SK-N-SH treated with all-trans-retinoic acid at 6 μM for 48 hours (cell line): Measurements from ENCODE around the gene EGFLAM.

Source experiments
- ATAC-seq: fragments of 200-7000 bp; cut with Tn5 transposase; 3 replicates; pipeline ENCODE4 v1.9.1; 2020; ENCODE audit warnings: mild to moderate bottlenecking, moderate library complexity
- BACH2 ChIP-seq: fragments of 250-450 bp; sonication (Bioruptor Pico); IDR thresholded peaks from 2 replicates; pipeline ENCODE4 v1.9.0; 2021; ENCODE audit warnings: mild to moderate bottlenecking, borderline replicate concordance
- CSDC2 ChIP-seq: fragments of 250-450 bp; sonication (Bioruptor Pico); IDR thresholded peaks from 2 replicates; pipeline ENCODE4 v1.5.0; 2020; ENCODE audit warnings: mild to moderate bottlenecking, moderate library complexity
- ESRRG ChIP-seq: fragments of 250-450 bp; sonication (Bioruptor Pico); IDR thresholded peaks from 2 replicates; pipeline ENCODE4 v1.6.1; 2021; ENCODE audit warnings: mild to moderate bottlenecking
- GLIS3 ChIP-seq: fragments of 250-450 bp; sonication (Bioruptor Pico); IDR thresholded peaks from 2 replicates; pipeline ENCODE4 v1.5.0; 2020; ENCODE audit warnings: mild to moderate bottlenecking, moderate library complexity
- ISL1 ChIP-seq: fragments of 250-450 bp; sonication (Bioruptor Pico); IDR thresholded peaks from 2 replicates; pipeline ENCODE4 v2.1.2; 2022; ENCODE audit warnings: mild to moderate bottlenecking, moderate library complexity
- OSR1 ChIP-seq: fragments of 250-450 bp; sonication (Bioruptor Pico); IDR thresholded peaks from 2 replicates; pipeline ENCODE4 v1.8.0; 2022; ENCODE audit warnings: moderate library complexity, mild to moderate bottlenecking, inconsistent platforms
- POU6F1 ChIP-seq: fragments of 250-450 bp; sonication (Bioruptor Pico); IDR thresholded peaks from 2 replicates; pipeline ENCODE4 v1.8.0; 2021; ENCODE audit warnings: low read depth, mild to moderate bottlenecking, moderate library complexity, borderline replicate concordance
- PPARA ChIP-seq: fragments of 250-450 bp; sonication (Bioruptor Pico); IDR thresholded peaks from 2 replicates; pipeline ENCODE4 v1.5.0; 2020; ENCODE audit warnings: mild to moderate bottlenecking, borderline replicate concordance
- RARB ChIP-seq: fragments of 250-450 bp; sonication (Bioruptor Pico); IDR thresholded peaks from 2 replicates; pipeline ENCODE4 v1.8.0; 2021; ENCODE audit warnings: mild to moderate bottlenecking, moderate library complexity
- SNAI2 ChIP-seq: fragments of 250-450 bp; sonication (Bioruptor Pico); IDR thresholded peaks from 2 replicates; pipeline ENCODE4 v1.5.0; 2020; ENCODE audit warnings: mild to moderate bottlenecking, moderate library complexity
- TCF4 ChIP-seq: fragments of 250-450 bp; sonication (Bioruptor Pico); IDR thresholded peaks from 2 replicates; pipeline ENCODE4 v1.8.0; 2021; ENCODE audit warnings: mild to moderate bottlenecking, moderate library complexity, borderline replicate concordance
- TOX ChIP-seq: fragments of 250-450 bp; sonication (Bioruptor Pico); IDR thresholded peaks from 2 replicates; pipeline ENCODE4 v1.8.0; 2021; ENCODE audit warnings: mild to moderate bottlenecking, moderate library complexity, borderline replicate concordance
- TSHZ2 ChIP-seq: fragments of 250-450 bp; sonication (Bioruptor Pico); IDR thresholded peaks from 2 replicates; pipeline ENCODE4 v1.5.0; 2020; ENCODE audit warnings: mild to moderate bottlenecking, moderate library complexity
- ZC3H10 ChIP-seq: fragments of 250-450 bp; sonication (Bioruptor Pico); IDR thresholded peaks from 2 replicates; pipeline ENCODE4 v1.5.1; 2021; ENCODE audit warnings: mild to moderate bottlenecking, moderate library complexity
- ZFP3 ChIP-seq: fragments of 250-450 bp; sonication (Bioruptor Pico); IDR thresholded peaks from 2 replicates; pipeline ENCODE4 v1.5.0; 2020; ENCODE audit warnings: mild to moderate bottlenecking, moderate library complexity
- ZFP30 ChIP-seq: fragments of 450-650 bp; formaldehyde crosslinking; IDR thresholded peaks from 2 replicates; pipeline ENCODE4 v1.5.0; 2022; ENCODE audit warnings: mild to moderate bottlenecking, moderate library complexity
- ZNF565 ChIP-seq: fragments of 450-650 bp; formaldehyde crosslinking; conservative IDR thresholded peaks from 2 replicates; pipeline ENCODE4 v1.5.0; 2020; ENCODE audit warnings: low read depth, mild to moderate bottlenecking, moderate library complexity
- ZNF70 ChIP-seq: fragments of 450-650 bp; formaldehyde crosslinking; IDR thresholded peaks from 2 replicates; pipeline ENCODE4 v1.5.0; 2020; ENCODE audit warnings: mild to moderate bottlenecking, moderate library complexity
- ZNF8 ChIP-seq: fragments of 450-650 bp; formaldehyde crosslinking; IDR thresholded peaks from 2 replicates; pipeline ENCODE4 v1.5.0; 2020; ENCODE audit warnings: mild to moderate bottlenecking, moderate library complexity
- TF ChIP-seq, protein P1 (sequence below): fragments of 250-450 bp; sonication (Bioruptor Pico); IDR thresholded peaks from 2 replicates; pipeline ENCODE4 v1.5.1; 2020; ENCODE audit warnings: low read depth, mild to moderate bottlenecking, moderate library complexity
- TF ChIP-seq, protein P2 (sequence below): fragments of 250-450 bp; sonication (Bioruptor Pico); IDR thresholded peaks from 2 replicates; pipeline ENCODE4 v1.8.0; 2020; ENCODE audit warnings: mild to moderate bottlenecking, moderate library complexity, borderline replicate concordance

EGFLAM gene

GRCh38 chr5:38453506-38453905, 195.1 kb downstream of the EGFLAM start:
- no peak for ATAC-seq
- no peak for TF ChIP-seq BACH2
- TF ChIP-seq ISL1: no peak
- TF ChIP-seq TSHZ2 (CRISPR knock-in tag): no peak
- no peak for TF ChIP-seq ZC3H10 (CRISPR knock-in tag)
- TF ChIP-seq POU6F1 (CRISPR knock-in tag): no peak
- no peak for TF ChIP-seq ZFP30 (CRISPR knock-in tag)
- TF ChIP-seq RARB (CRISPR knock-in tag): no peak
- TF ChIP-seq, protein P1, sequence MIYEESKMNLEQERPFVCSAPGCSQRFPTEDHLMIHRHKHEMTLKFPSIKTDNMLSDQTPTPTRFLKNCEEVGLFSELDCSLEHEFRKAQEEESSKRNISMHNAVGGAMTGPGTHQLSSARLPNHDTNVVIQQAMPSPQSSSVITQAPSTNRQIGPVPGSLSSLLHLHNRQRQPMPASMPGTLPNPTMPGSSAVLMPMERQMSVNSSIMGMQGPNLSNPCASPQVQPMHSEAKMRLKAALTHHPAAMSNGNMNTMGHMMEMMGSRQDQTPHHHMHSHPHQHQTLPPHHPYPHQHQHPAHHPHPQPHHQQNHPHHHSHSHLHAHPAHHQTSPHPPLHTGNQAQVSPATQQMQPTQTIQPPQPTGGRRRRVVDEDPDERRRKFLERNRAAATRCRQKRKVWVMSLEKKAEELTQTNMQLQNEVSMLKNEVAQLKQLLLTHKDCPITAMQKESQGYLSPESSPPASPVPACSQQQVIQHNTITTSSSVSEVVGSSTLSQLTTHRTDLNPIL (CRISPR knock-in tag): no peak
- TF ChIP-seq OSR1 (CRISPR knock-in tag): no peak
- no peak for TF ChIP-seq ZNF8 (CRISPR knock-in tag)
- no peak for TF ChIP-seq TOX (CRISPR knock-in tag)

- no peak for ATAC-seq
- TF ChIP-seq PPARA (no peak), ZNF70 (CRISPR knock-in tag) (no peak), ZFP30 (CRISPR knock-in tag) (no peak), ESRRG (CRISPR knock-in tag) (no peak), TCF4 (no peak), GLIS3 (CRISPR knock-in tag) (no peak), RARB (CRISPR knock-in tag) (no peak), SNAI2 (no peak), BACH2 (no peak), ZFP3 (no peak), ZNF8 (CRISPR knock-in tag) (no peak), ZC3H10 (CRISPR knock-in tag) (no peak), OSR1 (CRISPR knock-in tag) (no peak), ISL1 (no peak), POU6F1 (CRISPR knock-in tag) (no peak), ZNF565 (CRISPR knock-in tag) (no peak)
- TF ChIP-seq, protein P1 (CRISPR knock-in tag): no peak
- TF ChIP-seq, all 23 proteins: peak for 0
Measured at GRCh38 chr5:38453921-38454320, 195.6 kb downstream of the EGFLAM start.

GRCh38 chr5:38455796-38456330, 197.5 kb downstream of the EGFLAM start:
- ATAC-seq: no peak
- TF ChIP-seq ZNF8 (CRISPR knock-in tag): no peak
- TF ChIP-seq ESRRG (CRISPR knock-in tag): no peak
- no peak for TF ChIP-seq POU6F1 (CRISPR knock-in tag)
- TF ChIP-seq, protein P1 (CRISPR knock-in tag): no peak
- TF ChIP-seq, protein P2, sequence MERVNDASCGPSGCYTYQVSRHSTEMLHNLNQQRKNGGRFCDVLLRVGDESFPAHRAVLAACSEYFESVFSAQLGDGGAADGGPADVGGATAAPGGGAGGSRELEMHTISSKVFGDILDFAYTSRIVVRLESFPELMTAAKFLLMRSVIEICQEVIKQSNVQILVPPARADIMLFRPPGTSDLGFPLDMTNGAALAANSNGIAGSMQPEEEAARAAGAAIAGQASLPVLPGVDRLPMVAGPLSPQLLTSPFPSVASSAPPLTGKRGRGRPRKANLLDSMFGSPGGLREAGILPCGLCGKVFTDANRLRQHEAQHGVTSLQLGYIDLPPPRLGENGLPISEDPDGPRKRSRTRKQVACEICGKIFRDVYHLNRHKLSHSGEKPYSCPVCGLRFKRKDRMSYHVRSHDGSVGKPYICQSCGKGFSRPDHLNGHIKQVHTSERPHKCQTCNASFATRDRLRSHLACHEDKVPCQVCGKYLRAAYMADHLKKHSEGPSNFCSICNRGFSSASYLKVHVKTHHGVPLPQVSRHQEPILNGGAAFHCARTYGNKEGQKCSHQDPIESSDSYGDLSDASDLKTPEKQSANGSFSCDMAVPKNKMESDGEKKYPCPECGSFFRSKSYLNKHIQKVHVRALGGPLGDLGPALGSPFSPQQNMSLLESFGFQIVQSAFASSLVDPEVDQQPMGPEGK (CRISPR knock-in tag): no peak
- TF ChIP-seq ISL1: no peak
- no peak for TF ChIP-seq PPARA
- TF ChIP-seq RARB (CRISPR knock-in tag): no peak
- no peak for TF ChIP-seq OSR1 (CRISPR knock-in tag)
- TF ChIP-seq CSDC2: no peak
- TF ChIP-seq BACH2: no peak
